Measurements from ENCODE around the gene TGFB1I1. TPM values are rescaled to one million over a fixed set of nuclear protein-coding genes. Genes with fewer than 3 reads are reported as not detected.

TGFB1I1 gene
- polyA plus RNA-seq, 1 donor from 2014 or later: 0.38 TPM

- no peak overlapping the region for H3K9ac ChIP-seq (ENCODE audit: low read length)
- no peak for TF ChIP-seq REST (IDR thresholded peaks at IDR 0.05; ENCODE audit: borderline replicate concordance)
- TF ChIP-seq POLR2AphosphoS5 (IDR thresholded peaks at IDR 0.05): no peak
- no peak for TF ChIP-seq EZH2 (IDR thresholded peaks at IDR 0.05; ENCODE audit: borderline replicate concordance, insufficient read depth, low read length, poor library complexity, severe bottlenecking)
- TF ChIP-seq CTCF (IDR thresholded peaks at IDR 0.05; ENCODE audit: poor library complexity, severe bottlenecking): no peak
- TF ChIP-seq RAD21 (conservative IDR thresholded peaks at IDR 0.05): no peak
- TF ChIP-seq TAF1 (IDR thresholded peaks at IDR 0.05; ENCODE audit: low read depth): no peak
- H3K9me3 ChIP-seq (ENCODE audit: low read length): no peaks in the 10 kb centered on the region
Measured at GRCh38 chr16:31496670-31497069, 24.7 kb downstream of the TGFB1I1 start.

DNA sequence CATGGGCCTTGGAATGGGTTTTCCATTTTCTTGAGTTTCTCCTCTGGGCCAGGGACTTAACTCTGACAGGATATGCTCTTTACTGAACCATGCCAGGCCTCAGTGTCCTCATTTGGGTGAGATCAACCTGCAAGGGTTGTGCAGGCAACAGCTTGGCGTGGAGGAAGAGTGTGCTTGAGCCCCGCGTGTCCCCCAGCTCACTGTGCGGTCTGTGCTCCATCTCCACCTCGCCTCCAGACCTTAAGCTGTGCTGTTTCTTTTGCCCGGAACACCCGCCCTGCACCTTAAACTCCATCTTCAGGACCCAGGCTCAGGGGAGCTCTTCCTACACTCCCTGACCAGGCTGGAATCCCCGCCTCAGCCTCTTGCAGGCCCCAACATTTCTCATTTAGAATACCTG is 26.5 kb downstream of the TGFB1I1 start:
- Histone ChIP-seq H3K9ac (ENCODE audit: low read length) (no peak overlapping the region), H3K4me3 (ENCODE audit: low read length) (no peak overlapping the region), H3K9me2 (ENCODE audit: insufficient read depth, low read length) (no peaks in the 10 kb centered on the region), H3K27me3 (ENCODE audit: insufficient read depth, low read depth, low read length) (no peaks in the 10 kb centered on the region), H3K79me2 (replicated peaks; ENCODE audit: insufficient read depth, low read length) (no peaks in the 10 kb centered on the region), H4K20me1 (ENCODE audit: insufficient read depth) (no peaks in the 10 kb centered on the region), H2AFZ (ENCODE audit: low read depth, low read length) (no peak overlapping the region), H3K9me3 (ENCODE audit: low read length) (no peaks in the 10 kb centered on the region), H3K27ac (ENCODE audit: low read length) (no peak overlapping the region), H3K36me3 (ENCODE audit: insufficient read depth, low read length) (no peaks in the 10 kb centered on the region), H3K4me2 (ENCODE audit: low read length) (no peak overlapping the region), H3F3A (ENCODE audit: insufficient read depth, low read length, poor library complexity, severe bottlenecking) (no peaks in the 10 kb centered on the region)
- TF ChIP-seq EZH2 (IDR thresholded peaks at IDR 0.05; ENCODE audit: borderline replicate concordance, insufficient read depth, low read length, poor library complexity, severe bottlenecking) (no peak), CTCF (IDR thresholded peaks at IDR 0.05; ENCODE audit: poor library complexity, severe bottlenecking) (no peak), REST (IDR thresholded peaks at IDR 0.05; ENCODE audit: borderline replicate concordance) (no peak), EP300 (conservative IDR thresholded peaks at IDR 0.05; ENCODE audit: poor library complexity, severe bottlenecking) (no peak), SMC3 (conservative IDR thresholded peaks at IDR 0.05; ENCODE audit: poor library complexity) (no peak), MXI1 (conservative IDR thresholded peaks at IDR 0.05; ENCODE audit: poor library complexity, severe bottlenecking) (no peak), TAF1 (IDR thresholded peaks at IDR 0.05; ENCODE audit: low read depth) (no peak), RAD21 (conservative IDR thresholded peaks at IDR 0.05) (no peak), POLR2AphosphoS5 (IDR thresholded peaks at IDR 0.05) (no peak)

More at GRCh38 chr16:31496670-31497069, 24.7 kb downstream of the TGFB1I1 start:
- Histone ChIP-seq H3K27me3 (ENCODE audit: insufficient read depth, low read depth, low read length) (no peaks in the 10 kb centered on the region), H3F3A (ENCODE audit: insufficient read depth, low read length, poor library complexity, severe bottlenecking) (no peaks in the 10 kb centered on the region), H3K4me3 (ENCODE audit: low read length) (no peak overlapping the region), H3K79me2 (replicated peaks; ENCODE audit: insufficient read depth, low read length) (no peaks in the 10 kb centered on the region), H3K36me3 (ENCODE audit: insufficient read depth, low read length) (no peaks in the 10 kb centered on the region), H3K4me2 (ENCODE audit: low read length) (no peak overlapping the region), H2AFZ (ENCODE audit: low read depth, low read length) (no peak overlapping the region), H3K27ac (ENCODE audit: low read length) (no peak overlapping the region), H3K9me2 (ENCODE audit: insufficient read depth, low read length) (no peaks in the 10 kb centered on the region), H4K20me1 (ENCODE audit: insufficient read depth) (no peaks in the 10 kb centered on the region)
